ENCODE data around the gene SUMF2.

DNA sequence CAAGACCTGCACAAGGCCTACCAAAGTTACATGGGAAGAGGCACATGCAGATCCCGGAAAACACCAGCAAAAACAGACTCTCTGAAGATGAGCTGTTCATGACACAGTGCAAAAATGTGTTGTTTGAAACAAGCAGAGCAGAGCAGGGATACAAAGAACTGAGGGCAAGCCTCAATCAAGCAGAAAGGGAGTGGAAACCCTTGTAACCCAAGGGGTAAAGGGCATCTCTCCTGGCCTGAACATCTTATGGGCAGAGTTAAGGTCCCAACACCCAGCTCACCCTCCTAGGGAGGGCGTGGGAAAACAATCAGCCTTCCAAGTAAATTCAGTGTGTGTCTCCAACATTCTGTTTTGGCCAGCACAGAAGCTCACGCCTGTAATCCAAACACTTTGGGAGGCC lies 23.4 kb upstream of the SUMF2 start:
- TF ChIP-seq CTCF (IDR thresholded peaks at IDR 0.05; ENCODE audit: low read length) (no peak), EZH2 (IDR thresholded peaks at IDR 0.05; ENCODE audit: borderline replicate concordance, low read length) (no peak)

Measured in OCI-LY1 (cell line).